ENCODE data around the gene AADACL2. TPM values are rescaled to one million over a fixed set of nuclear protein-coding genes. Genes with fewer than 3 reads are reported as not detected.

Gene AADACL2
- polyA plus RNA-seq, 2 of the 4 experiments (the other 2 are of a cell fraction) = not detected

- TF ChIP-seq MAX (IDR thresholded peaks at IDR 0.05) = no peak
- no peak for TF ChIP-seq PBX3 (IDR thresholded peaks at IDR 0.05)
- no peak for TF ChIP-seq POLR2A (IDR thresholded peaks at IDR 0.05; ENCODE audit: low read length)
- TF ChIP-seq TFCP2L1 (CRISPR knock-in tag; IDR thresholded peaks at IDR 0.05) = no peak
These were observed 8.9 kb upstream of the AADACL2 start (continued) for GRCh38 chr3:151724576-151725562.

- TF ChIP-seq ESRRA (IDR thresholded peaks at IDR 0.05; ENCODE audit: borderline replicate concordance, low read length) = no peak
- no peak for TF ChIP-seq CHD4 (IDR thresholded peaks at IDR 0.05; ENCODE audit: borderline replicate concordance)
- no peak for TF ChIP-seq JUN (IDR thresholded peaks at IDR 0.05)
- TF ChIP-seq HOXA7 (CRISPR knock-in tag; IDR thresholded peaks at IDR 0.05) = no peak
- TF ChIP-seq SREBF2 (IDR thresholded peaks at IDR 0.05) = no peak
- no peak for TF ChIP-seq CHD2 (IDR thresholded peaks at IDR 0.05; ENCODE audit: low read length, partially characterized antibody)
- TF ChIP-seq ELK1 (IDR thresholded peaks at IDR 0.05; ENCODE audit: low read depth, low read length) = no peak
- TF ChIP-seq HMGXB4 (CRISPR knock-in tag; IDR thresholded peaks at IDR 0.05; ENCODE audit: borderline replicate concordance) = no peak
- no peak for TF ChIP-seq BHLHE40 (IDR thresholded peaks at IDR 0.05; ENCODE audit: low read depth, low read length)
- no peak for FAIRE-seq
- peak in 1 of 2 experiments; percentile 12 for DNase-seq (ENCODE audit: low read depth in 1 of 2, low spot score in 1 of 2)
- H3K4me3 ChIP-seq = no peak overlapping the region
- ATAC-seq = no peak
- no peaks in the 10 kb centered on the region for H3K9me3 ChIP-seq
- ChIA-PET CTCF (interaction anchor here (0.6 kb wide), 1 partner anchor 28 kb away, joined by 3 read pairs; no protein-coding TSS in a partner anchor), POLR2A (no interaction called here)
- H3K27ac ChIP-seq = no peak overlapping the region
- 39% methylated on average over 1 of the region's 1 CpG for WGBS (ENCODE audit: missing lambda C conversion rate)
- no peaks in the 10 kb centered on the region for H3K4me1 ChIP-seq
- H3K4me2 ChIP-seq = no peak overlapping the region
These were observed 7.7 kb upstream of the AADACL2 start for GRCh38 chr3:151726016-151726415.

- TF ChIP-seq TFCP2L1 (CRISPR knock-in tag; IDR thresholded peaks at IDR 0.05) (no peak), GATA3 (IDR thresholded peaks at IDR 0.05; ENCODE audit: borderline replicate concordance) (no peak), ZFP36 (IDR thresholded peaks at IDR 0.05; ENCODE audit: borderline replicate concordance, partially characterized antibody) (no peak), E2F6 (IDR thresholded peaks at IDR 0.05; ENCODE audit: borderline replicate concordance, low read depth) (no peak), JUN (IDR thresholded peaks at IDR 0.05) (no peak), JUNB (IDR thresholded peaks at IDR 0.05) (no peak), NR3C1 (IDR thresholded peaks at IDR 0.05) (no peak), MAX (IDR thresholded peaks at IDR 0.05) (no peak), CTCF (IDR thresholded peaks at IDR 0.05) (no peak), POLR2AphosphoS2 (conservative IDR thresholded peaks at IDR 0.05; ENCODE audit: low read length) (no peak), MAZ (IDR thresholded peaks at IDR 0.05; ENCODE audit: borderline replicate concordance, low read depth, low read length) (no peak)
- Histone ChIP-seq H3K9me3 (no peaks in the 10 kb centered on the region), H3K27ac (no peak overlapping the region), H3K4me1 (no peaks in the 10 kb centered on the region), H3K4me3 (no peak overlapping the region), H3K4me2 (no peak overlapping the region)
- FAIRE-seq (no peak), DNase-seq (ENCODE audit: low read depth in 1 of 2, low spot score in 1 of 2) (no peak), ATAC-seq (no peak)
- WGBS (ENCODE audit: missing lambda C conversion rate) = 83% methylated on average over 2 of the region's 2 CpGs
- POLR2A ChIA-PET = no interaction called here
- CTCF ChIA-PET = interaction anchor here (1.5 kb wide), 1 partner anchor 11 kb away, joined by 5 read pairs; no protein-coding TSS in a partner anchor
These were observed 866 bp upstream of the AADACL2 start for GRCh38 chr3:151732861-151733260.

Data from A549 (cell line).